K562 (cell line): Measurements from ENCODE around the gene PPFIA3. TPM values are rescaled to one million over a fixed set of nuclear protein-coding genes. Genes with fewer than 3 reads are reported as not detected.

Source experiments
- BHLHE40 ChIP-seq: IDR thresholded peaks from 2 replicates; pipeline ENCODE4 v1.6.1; 2011; ENCODE audit warnings: low read length, improper control_type of control experiment
- CXXC5 ChIP-seq: fragments of 250-450 bp; sonication (Bioruptor Pico); IDR thresholded peaks from 2 replicates; pipeline ENCODE4 v1.8.0; 2022; ENCODE audit warnings: inconsistent platforms, mild to moderate bottlenecking, moderate library complexity
- DDX20 ChIP-seq: fragments of 450-650 bp; IDR thresholded peaks from 2 replicates; pipeline ENCODE4 v1.6.1; 2016; ENCODE audit warnings: missing genetic modification characterization, low read depth, mild to moderate bottlenecking, missing compliant biosample characterization, moderate library complexity
- E2F8 ChIP-seq: fragments of 450-650 bp; IDR thresholded peaks from 2 replicates; pipeline ENCODE4 v1.7.1; 2018; ENCODE audit warnings: mild to moderate bottlenecking, low read depth; ENCODE audit not compliant: partially characterized antibody
- ESRRA ChIP-seq: fragments of 450-650 bp; IDR thresholded peaks from 2 replicates; pipeline ENCODE4 v1.6.1; 2014; ENCODE audit warnings: low read depth, mild to moderate bottlenecking, moderate library complexity, borderline replicate concordance
- ETV5 ChIP-seq: sonication (generic); formaldehyde crosslinking; IDR thresholded peaks from 2 replicates; pipeline ENCODE4 v1.4.0; 2020; ENCODE audit warnings: low read depth, mild to moderate bottlenecking, missing genetic modification reagents
- GTF3C2 ChIP-seq: IDR thresholded peaks from 3 replicates; pipeline ENCODE4 v1.6.1; 2011; ENCODE audit warnings: borderline replicate concordance, mild to moderate bottlenecking, moderate library complexity; ENCODE audit not compliant: insufficient read length; ENCODE audit errors: extremely low read depth
- MEF2A ChIP-seq: IDR thresholded peaks from 2 replicates; pipeline ENCODE4 v1.6.1; 2011; ENCODE audit warnings: low read depth, mild to moderate bottlenecking, low read length, moderate library complexity; ENCODE audit not compliant: control insufficient read depth
- NUFIP1 ChIP-seq: fragments of 450-650 bp; IDR thresholded peaks from 2 replicates; pipeline ENCODE4 v1.6.1; 2018; ENCODE audit not compliant: partially characterized antibody
- SIN3B ChIP-seq: fragments of 450-650 bp; IDR thresholded peaks from 2 replicates; pipeline ENCODE4 v1.6.1; 2017; ENCODE audit warnings: low read depth, mild to moderate bottlenecking, moderate library complexity
- TRIM25 ChIP-seq: fragments of 450-650 bp; IDR thresholded peaks from 2 replicates; pipeline ENCODE4 v1.7.0; 2016; ENCODE audit warnings: borderline replicate concordance
- YBX1 ChIP-seq: fragments of 450-650 bp; IDR thresholded peaks from 2 replicates; pipeline ENCODE4 v1.7.1; 2016; ENCODE audit warnings: mild to moderate bottlenecking
- ZBTB7A ChIP-seq: IDR thresholded peaks from 2 replicates; pipeline ENCODE4 v1.6.1; 2011; ENCODE audit warnings: low read depth, mild to moderate bottlenecking, low read length, moderate library complexity, borderline replicate concordance; ENCODE audit not compliant: control insufficient read depth
- ZKSCAN3 ChIP-seq: fragments of 250-450 bp; sonication (Bioruptor Pico); IDR thresholded peaks from 2 replicates; pipeline ENCODE4 v1.4.0; 2020
- ZNF431 ChIP-seq: sonication (generic); formaldehyde crosslinking; IDR thresholded peaks from 2 replicates; pipeline ENCODE4 v1.8.0; 2022; ENCODE audit warnings: mild to moderate bottlenecking, missing genetic modification reagents
- polyA plus RNA-seq, 8 experiments: library from polyadenylated mRNA; depleted of rRNA in 4 of 8; stranded (reverse) in 5 of 8; unstranded in 3 of 8; fragments of >200 nt; fragmentation: Nextera tagmentation in 2 of 8; fragmentation: Illumina TruSeq in 1 of 8; extraction: Ambion mirVana in 2 of 8; extraction: Trizol in 1 of 8; gene quantifications; 2 replicates each; pipeline versions ENCODE4 v1.2.1 to v1.2.3, GENCODE V29; 2011 to 2014; ENCODE audit warnings: inconsistent platforms in 1 of 8, missing spikeins in 1 of 8
- total RNA-seq, 7 experiments: library from RNA; depleted of rRNA in 6 of 7; stranded (reverse); fragments of >200 nt in 6 of 7; fragmentation: Illumina TruSeq in 2 of 7; extraction: Trizol in 2 of 7; gene quantifications; 2 replicates each; pipeline versions ENCODE4 v1.2.1 to v1.2.3, GENCODE V29; 2011 to 2021; ENCODE audit warnings: low replicate concordance in 1 of 7
- TF ChIP-seq, protein P1 (sequence below), 2 experiments: fragments of 450-650 bp in 1 of 2; IDR thresholded peaks; 2 replicates each; pipeline ENCODE4 v1.6.1; 2011 to 2017; ENCODE audit warnings: low read depth in 2 of 2, antibody characterized with exemption in 1 of 2, borderline replicate concordance in 1 of 2, low read length in 1 of 2, mild to moderate bottlenecking in 1 of 2, mixed read lengths in 1 of 2; ENCODE audit not compliant: control insufficient read depth in 1 of 2

Gene PPFIA3
- total and polyA plus RNA-seq, 9 of the 15 experiments (the other 6 are each of a cell fraction or from before 2014, with no cell fraction given), result 0.10 to 53.0 (median 17.6) TPM

GRCh38 chr19:49073514-49074378 lies 45.6 kb upstream of the PPFIA3 start (continued):
- TF ChIP-seq, protein P1, sequence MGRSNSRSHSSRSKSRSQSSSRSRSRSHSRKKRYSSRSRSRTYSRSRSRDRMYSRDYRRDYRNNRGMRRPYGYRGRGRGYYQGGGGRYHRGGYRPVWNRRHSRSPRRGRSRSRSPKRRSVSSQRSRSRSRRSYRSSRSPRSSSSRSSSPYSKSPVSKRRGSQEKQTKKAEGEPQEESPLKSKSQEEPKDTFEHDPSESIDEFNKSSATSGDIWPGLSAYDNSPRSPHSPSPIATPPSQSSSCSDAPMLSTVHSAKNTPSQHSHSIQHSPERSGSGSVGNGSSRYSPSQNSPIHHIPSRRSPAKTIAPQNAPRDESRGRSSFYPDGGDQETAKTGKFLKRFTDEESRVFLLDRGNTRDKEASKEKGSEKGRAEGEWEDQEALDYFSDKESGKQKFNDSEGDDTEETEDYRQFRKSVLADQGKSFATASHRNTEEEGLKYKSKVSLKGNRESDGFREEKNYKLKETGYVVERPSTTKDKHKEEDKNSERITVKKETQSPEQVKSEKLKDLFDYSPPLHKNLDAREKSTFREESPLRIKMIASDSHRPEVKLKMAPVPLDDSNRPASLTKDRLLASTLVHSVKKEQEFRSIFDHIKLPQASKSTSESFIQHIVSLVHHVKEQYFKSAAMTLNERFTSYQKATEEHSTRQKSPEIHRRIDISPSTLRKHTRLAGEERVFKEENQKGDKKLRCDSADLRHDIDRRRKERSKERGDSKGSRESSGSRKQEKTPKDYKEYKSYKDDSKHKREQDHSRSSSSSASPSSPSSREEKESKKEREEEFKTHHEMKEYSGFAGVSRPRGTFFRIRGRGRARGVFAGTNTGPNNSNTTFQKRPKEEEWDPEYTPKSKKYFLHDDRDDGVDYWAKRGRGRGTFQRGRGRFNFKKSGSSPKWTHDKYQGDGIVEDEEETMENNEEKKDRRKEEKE (IDR thresholded peaks at IDR 0.05; ENCODE audit: borderline replicate concordance in 1 of 2, control insufficient read depth in 1 of 2, low read depth in 2 of 2, low read length in 1 of 2), result no peak
- TF ChIP-seq BHLHE40 (no peak), YBX1 (no peak), ZNF431 (CRISPR knock-in tag) (no peak), NUFIP1 (no peak), CXXC5 (no peak), ZBTB7A (peak; percentile 82), GTF3C2 (no peak), MEF2A (peak; percentile 74), ESRRA (peak; percentile 62; the same call in 1 of the 2 replicates), DDX20 (tag) (no peak), ZKSCAN3 (no peak), TRIM25 (no peak), ETV5 (CRISPR knock-in tag) (no peak), SIN3B (no peak), E2F8 (no peak)
